Activated CD8-positive, alpha-beta T cell treated with anti-CD3 and anti-CD28 coated beads for 36 hours (primary cell): ENCODE measurements around the gene LPP. TPM values are rescaled to one million over a fixed set of nuclear protein-coding genes. Genes with fewer than 3 reads are reported as not detected.

Experiments used
- ATAC-seq: fragments of 200-7000 bp; cut with Tn5 transposase; one replicate; pipeline ENCODE4 v1.10.0; 2021; ENCODE audit warnings: mild to moderate bottlenecking, moderate library complexity
- CTCF ChIA-PET: fragments of 350-600 bp; sonication (Branson Sonifier 250); formaldehyde crosslinking; loops from one replicate; lab custom pipeline; 2021; ENCODE audit warnings: antibody characterized with exemption; lab: Charles Lee
- POLR2A ChIA-PET: fragments of 350-600 bp; sonication (Branson Sonifier 250); formaldehyde crosslinking; loops from one replicate; lab custom pipeline; 2021; ENCODE audit warnings: antibody characterized with exemption; lab: Charles Lee
- DNase-seq: peaks from one replicate; pipeline ENCODE4 v3.0.0-alpha.2; 2020
- H3K27ac Mint-ChIP-seq: one replicate; pipeline ENCODE4 v1.8.0; 2021; ENCODE audit warnings: mild to moderate bottlenecking, mixed read lengths
- H3K27me3 Mint-ChIP-seq: one replicate; pipeline ENCODE4 v1.8.0; 2021; ENCODE audit warnings: mixed read lengths
- H3K36me3 Mint-ChIP-seq: one replicate; pipeline ENCODE4 v1.8.0; 2021; ENCODE audit warnings: low read depth, mixed read lengths
- H3K4me1 Mint-ChIP-seq: one replicate; pipeline ENCODE4 v1.8.0; 2021; ENCODE audit warnings: low read depth, mixed read lengths
- H3K4me3 Mint-ChIP-seq: one replicate; pipeline ENCODE4 v1.8.0; 2021; ENCODE audit warnings: mild to moderate bottlenecking, moderate library complexity, mixed read lengths
- H3K9me3 Mint-ChIP-seq: one replicate; pipeline ENCODE4 v1.8.0; 2021; ENCODE audit warnings: mixed read lengths
- intact Hi-C: fragments of 100-400 bp; cut with micrococcal nuclease; formaldehyde crosslinking; loops from one replicate; pipeline ENCODE4 v1.10.0; 2022
- total RNA-seq, 2 experiments: library from RNA; stranded (reverse); gene quantifications; one replicate each; pipeline ENCODE4 v1.2.3, GENCODE V29; 2021
- TF ChIP-seq, protein P1 (sequence below): fragments of 200-600 bp; IDR thresholded peaks from one replicate; pipeline ENCODE4 v1.8.0; 2022; ENCODE audit warnings: antibody characterized with exemption, mild to moderate bottlenecking

The LPP gene
- total RNA-seq, 2 experiments from 2014 or later, result 16.4 to 22.6 TPM

GRCh38 chr3:188157407-188157806 is 3.5 kb downstream of the LPP start:
- TF ChIP-seq, protein P1, sequence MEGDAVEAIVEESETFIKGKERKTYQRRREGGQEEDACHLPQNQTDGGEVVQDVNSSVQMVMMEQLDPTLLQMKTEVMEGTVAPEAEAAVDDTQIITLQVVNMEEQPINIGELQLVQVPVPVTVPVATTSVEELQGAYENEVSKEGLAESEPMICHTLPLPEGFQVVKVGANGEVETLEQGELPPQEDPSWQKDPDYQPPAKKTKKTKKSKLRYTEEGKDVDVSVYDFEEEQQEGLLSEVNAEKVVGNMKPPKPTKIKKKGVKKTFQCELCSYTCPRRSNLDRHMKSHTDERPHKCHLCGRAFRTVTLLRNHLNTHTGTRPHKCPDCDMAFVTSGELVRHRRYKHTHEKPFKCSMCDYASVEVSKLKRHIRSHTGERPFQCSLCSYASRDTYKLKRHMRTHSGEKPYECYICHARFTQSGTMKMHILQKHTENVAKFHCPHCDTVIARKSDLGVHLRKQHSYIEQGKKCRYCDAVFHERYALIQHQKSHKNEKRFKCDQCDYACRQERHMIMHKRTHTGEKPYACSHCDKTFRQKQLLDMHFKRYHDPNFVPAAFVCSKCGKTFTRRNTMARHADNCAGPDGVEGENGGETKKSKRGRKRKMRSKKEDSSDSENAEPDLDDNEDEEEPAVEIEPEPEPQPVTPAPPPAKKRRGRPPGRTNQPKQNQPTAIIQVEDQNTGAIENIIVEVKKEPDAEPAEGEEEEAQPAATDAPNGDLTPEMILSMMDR, result no peak
- peaks cover 60% of the 10 kb centered on the region for H3K4me1 Mint-ChIP-seq
- no peak overlapping the region for H3K27ac Mint-ChIP-seq
- no peak overlapping the region for H3K4me3 Mint-ChIP-seq
- peaks cover 9% of the 10 kb centered on the region for H3K36me3 Mint-ChIP-seq
- ATAC-seq (no peak), DNase-seq (no peak)
- CTCF ChIA-PET, result interaction anchor here (4.3 kb wide), 1 partner anchor 418 kb away, joined by 23 read pairs; no protein-coding TSS in a partner anchor
- POLR2A ChIA-PET, result interaction anchor here (1.2 kb wide), 1 partner anchor 412 kb away, joined by 3 read pairs; the partner anchor contains the start of gene BCL6
- intact Hi-C loops, result loop anchor here (5.0 to 10.0 kb wide), 2 partner anchors 233 to 415 kb away; no protein-coding TSS in a partner anchor
- no peaks in the 10 kb centered on the region for H3K27me3 Mint-ChIP-seq
- H3K9me3 Mint-ChIP-seq, result no peaks in the 10 kb centered on the region

DNA sequence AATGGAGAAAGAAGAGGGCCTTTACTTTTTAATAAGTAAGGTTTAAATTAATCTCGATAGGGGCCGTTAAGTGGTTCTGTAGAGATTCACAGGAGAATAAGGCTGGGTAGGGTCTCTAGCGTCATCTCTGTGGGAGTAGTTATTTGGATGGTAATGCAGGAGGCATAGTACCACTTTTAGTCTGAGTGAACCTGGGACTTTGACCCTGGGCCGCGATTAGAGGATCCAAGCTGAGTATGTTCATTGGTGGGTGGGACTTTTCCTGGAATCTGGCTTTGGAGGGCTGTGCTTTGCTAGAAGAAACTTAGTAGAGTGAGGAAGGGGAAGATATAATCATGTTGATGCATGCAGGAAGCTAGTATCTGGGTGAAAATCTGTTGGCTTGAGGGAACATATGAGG is 4.0 kb downstream of the LPP start:
- no peak overlapping the region for H3K4me3 Mint-ChIP-seq
- no peak for ATAC-seq
- POLR2A ChIA-PET, result interaction anchor here (0.8 to 2.1 kb wide), 3 partner anchors 13 to 415 kb away, joined by 3 to 9 read pairs (median 3); partner anchors contain the start of gene BCL6

GRCh38 chr3:188158731-188159310 is 4.9 kb downstream of the LPP start:
- intact Hi-C loops, result loop anchor here (5.0 to 10.0 kb wide), 2 partner anchors 234 to 417 kb away; no protein-coding TSS in a partner anchor
- Mint-ChIP-seq H3K36me3 (peaks cover 9% of the 10 kb centered on the region), H3K9me3 (no peaks in the 10 kb centered on the region), H3K4me1 (peaks cover 55% of the 10 kb centered on the region), H3K27ac (no peak overlapping the region), H3K4me3 (no peak overlapping the region), H3K27me3 (no peaks in the 10 kb centered on the region)
- POLR2A ChIA-PET, result interaction anchor here (0.8 to 2.1 kb wide), 4 partner anchors 12 to 416 kb away, joined by 3 to 9 read pairs (median 3); partner anchors contain the start of gene BCL6
- ATAC-seq (no peak), DNase-seq (no peak)
- TF ChIP-seq, protein P1, result no peak
- CTCF ChIA-PET, result interaction anchor here (0.8 to 4.3 kb wide), 3 partner anchors 9 to 419 kb away, joined by 3 to 23 read pairs (median 4); no protein-coding TSS in a partner anchor

More for the DNA sequence above, 4.0 kb downstream of the LPP start:
- TF ChIP-seq, protein P1, result no peak
- no peaks in the 10 kb centered on the region for H3K9me3 Mint-ChIP-seq
- CTCF ChIA-PET, result interaction anchor here (1.7 to 4.3 kb wide), 2 partner anchors 10 to 418 kb away, joined by 4 to 23 read pairs; no protein-coding TSS in a partner anchor
- H3K36me3 Mint-ChIP-seq, result peaks cover 9% of the 10 kb centered on the region
- no peak overlapping the region for H3K27ac Mint-ChIP-seq
- H3K4me1 Mint-ChIP-seq, result peaks cover 56% of the 10 kb centered on the region
- no peak for DNase-seq
- H3K27me3 Mint-ChIP-seq, result no peaks in the 10 kb centered on the region
- intact Hi-C loops, result loop anchor here (5.0 to 10.0 kb wide), 2 partner anchors 233 to 416 kb away; no protein-coding TSS in a partner anchor

GRCh38 chr3:188160751-188161150 is 6.8 kb downstream of the LPP start:
- TF ChIP-seq, protein P1, result no peak
- DNase-seq (no peak), ATAC-seq (no peak)
- Mint-ChIP-seq H3K4me1 (peaks cover 61% of the 10 kb centered on the region), H3K27ac (no peak overlapping the region), H3K9me3 (no peaks in the 10 kb centered on the region), H3K27me3 (no peaks in the 10 kb centered on the region), H3K36me3 (peaks cover 9% of the 10 kb centered on the region), H3K4me3 (no peak overlapping the region)
- intact Hi-C loops, result no loop called here
- POLR2A ChIA-PET, result interaction anchor here (1.4 kb wide), 1 partner anchor 8 kb away, joined by 5 read pairs; no protein-coding TSS in a partner anchor
- CTCF ChIA-PET, result interaction anchor here (1.5 to 4.3 kb wide), 2 partner anchors 62 to 421 kb away, joined by 3 to 23 read pairs; no protein-coding TSS in a partner anchor
